ENCODE results near the gene DSTYK.

DSTYK gene

GRCh38 chr1:205168291-205168690 is 43.2 kb downstream of the DSTYK start:
- H3K9me3 ChIP-seq (ENCODE audit: control insufficient read depth, insufficient read depth, low read depth, low read length): no peaks in the 10 kb centered on the region
- H3K4me1 ChIP-seq (ENCODE audit: control insufficient read depth, insufficient read depth, low read length): no peaks in the 10 kb centered on the region
- H3K27ac ChIP-seq (ENCODE audit: extremely low read depth, low read depth, low read length): no peak overlapping the region
- ChIA-PET POLR2A (no interaction called here), CTCF (no interaction called here)
- peaks cover 9 to 32% of the 10 kb centered on the region in 2 experiments; a peak in 2 of 3 replicates for H3K36me3 ChIP-seq (ENCODE audit: control insufficient read depth in 2 of 2, insufficient read depth in 1 of 2, low read length in 2 of 2)
- no peak for TF ChIP-seq ZSCAN30 (tag by site-specific recombination; IDR thresholded peaks at IDR 0.05)
- TF ChIP-seq BCL6B (tag by site-specific recombination; IDR thresholded peaks at IDR 0.05): no peak
- no peak for TF ChIP-seq ZFHX2 (tag by site-specific recombination; conservative IDR thresholded peaks at IDR 0.05)
- no peak for TF ChIP-seq ZNF473 (tag by site-specific recombination; IDR thresholded peaks at IDR 0.05)
- TF ChIP-seq ZNF529 (tag by site-specific recombination; IDR thresholded peaks at IDR 0.05; ENCODE audit: insufficient replicate concordance): no peak
- TF ChIP-seq ZNF175 (tag by site-specific recombination; IDR thresholded peaks at IDR 0.05): no peak
- no peak overlapping the region for H3K4me3 ChIP-seq (ENCODE audit: low read depth, low read length)

GRCh38 chr1:205162301-205162700 is 49.2 kb downstream of the DSTYK start:
- Histone ChIP-seq H3K36me3 (ENCODE audit: control insufficient read depth in 2 of 2, insufficient read depth in 1 of 2, low read length in 2 of 2) (peaks cover 21 to 68% of the 10 kb centered on the region in 2 experiments), H3K4me1 (ENCODE audit: control insufficient read depth, insufficient read depth, low read length) (no peaks in the 10 kb centered on the region), H3K9me3 (ENCODE audit: control insufficient read depth, insufficient read depth, low read depth, low read length) (no peaks in the 10 kb centered on the region), H3K27ac (ENCODE audit: extremely low read depth, low read depth, low read length) (no peak overlapping the region), H3K4me3 (ENCODE audit: low read depth, low read length) (no peak overlapping the region)
- TF ChIP-seq ZNF48 (tag by site-specific recombination; IDR thresholded peaks at IDR 0.05) (no peak), ZNF335 (tag by site-specific recombination; conservative IDR thresholded peaks at IDR 0.05) (no peak), MYNN (tag by site-specific recombination; IDR thresholded peaks at IDR 0.05; ENCODE audit: borderline replicate concordance) (no peak), ZNF121 (tag by site-specific recombination; IDR thresholded peaks at IDR 0.05) (no peak), ZNF768 (tag by site-specific recombination; IDR thresholded peaks at IDR 0.05) (no peak), ZBTB20 (tag by site-specific recombination; IDR thresholded peaks at IDR 0.05) (no peak), RBAK (tag by site-specific recombination; IDR thresholded peaks at IDR 0.05) (no peak), KLF8 (tag by site-specific recombination; IDR thresholded peaks at IDR 0.05) (no peak), ZNF37A (tag by site-specific recombination; IDR thresholded peaks at IDR 0.05) (no peak), ZNF776 (tag by site-specific recombination; IDR thresholded peaks at IDR 0.05; ENCODE audit: borderline replicate concordance) (no peak), ZNF518A (tag by site-specific recombination; conservative IDR thresholded peaks at IDR 0.05; ENCODE audit: low read depth) (no peak), ZNF174 (tag by site-specific recombination; IDR thresholded peaks at IDR 0.05) (no peak), ZNF664 (tag by site-specific recombination; IDR thresholded peaks at IDR 0.05) (no peak), ZNF580 (tag by site-specific recombination; IDR thresholded peaks at IDR 0.05) (no peak), ZFP37 (tag by site-specific recombination; IDR thresholded peaks at IDR 0.05) (no peak), ZNF423 (tag by site-specific recombination; IDR thresholded peaks at IDR 0.05) (no peak), ZNF302 (tag by site-specific recombination; IDR thresholded peaks at IDR 0.05; ENCODE audit: low read depth) (no peak), PRDM2 (tag by site-specific recombination; IDR thresholded peaks at IDR 0.05; ENCODE audit: borderline replicate concordance) (no peak)
- ChIA-PET CTCF (interaction anchor here (0.7 to 2.8 kb wide), 3 partner anchors 11 to 94 kb away, joined by 3 to 15 read pairs (median 7); no protein-coding TSS in a partner anchor), POLR2A (no interaction called here)

All from HEK293 (cell line).